CD4-positive, alpha-beta T cell treated with Interleukin-4 for 1 hour (primary cell): ENCODE data around the gene EIF1AX.
"Not testable (repeated sequence)": the region's sequence is repeated elsewhere in the genome, so short reads cannot be mapped to it uniquely, and the experiment has no call there.

Experiments used
- DNase-seq, 2 donors: peaks; one replicate each; pipeline ENCODE4 v3.0.0-alpha.2; 2020 to 2022

Gene EIF1AX

GRCh38 chrX:20126833-20127232 lies 14.8 kb downstream of the EIF1AX start:
- DNase-seq, result not testable (repeated sequence)

- DNase-seq, result no peak
Measured at GRCh38 chrX:20124964-20125363, 16.7 kb downstream of the EIF1AX start.

- DNase-seq, result no peak
Measured at GRCh38 chrX:20118065-20118824, 23.4 kb downstream of the EIF1AX start.

- no peak for DNase-seq
Measured at GRCh38 chrX:20116577-20117240, 24.9 kb downstream of the EIF1AX start, which contains the start of gene MAP7D2. TSS of gene MAP7D2 (minus strand) at chrX:20116907. CDS start at chrX:20116879, 28 bp downstream.

GRCh38 chrX:20116087-20116576 lies 25.5 kb downstream of the EIF1AX start:
- DNase-seq, result no peak

GRCh38 chrX:20112022-20112774 lies 29.4 kb downstream of the EIF1AX start:
- no peak for DNase-seq

GRCh38 chrX:20111271-20111670 lies 30.4 kb downstream of the EIF1AX start:
- no peak for DNase-seq

- DNase-seq, result no peak
Measured at GRCh38 chrX:20101934-20102581, 39.6 kb downstream of the EIF1AX start.

- DNase-seq, result no peak
Measured at GRCh38 chrX:20091499-20091898, 50.1 kb downstream of the EIF1AX start.

GRCh38 chrX:20089845-20090244 lies 51.8 kb downstream of the EIF1AX start:
- no peak for DNase-seq

- DNase-seq, result no peak
Measured at GRCh38 chrX:20080277-20080676, 61.4 kb downstream of the EIF1AX start.
